ENCODE results near the gene SLC16A7. TPM values are rescaled to one million over a fixed set of nuclear protein-coding genes. Genes with fewer than 3 reads are reported as not detected.
"Not testable (repeated sequence)": the region's sequence is repeated elsewhere in the genome, so short reads cannot be mapped to it uniquely, and the experiment has no call there.

The SLC16A7 gene
- total RNA-seq, 1 donor from 2014 or later: 38.8 TPM

GRCh38 chr12:59600171-59600570, 4.3 kb downstream of the SLC16A7 start:
- Histone ChIP-seq H3K27me3 (no peaks in the 10 kb centered on the region), H3K9me3 (no peaks in the 10 kb centered on the region), H3K36me3 (no peaks in the 10 kb centered on the region), H3K27ac (no peak overlapping the region), H3K4me3 (no peak overlapping the region), H3K4me1 (peaks cover 33% of the 10 kb centered on the region)
- no peak for DNase-seq (ENCODE audit: extremely low spot score in 2 of 2)
- intact Hi-C loops (cut with DNase I): no loop called here
- no peak for TF ChIP-seq CTCF (IDR thresholded peaks at IDR 0.05)
- no peak for TF ChIP-seq POLR2A (IDR thresholded peaks at IDR 0.05)
- no peak for TF ChIP-seq POLR2AphosphoS5 (IDR thresholded peaks at IDR 0.05; ENCODE audit: insufficient read depth in 1 of 2, low read depth in 1 of 2)

GRCh38 chr12:59603754-59604153, 7.9 kb downstream of the SLC16A7 start:
- TF ChIP-seq POLR2AphosphoS5 (IDR thresholded peaks at IDR 0.05; ENCODE audit: insufficient read depth in 1 of 2, low read depth in 1 of 2): no peak
- no peak for TF ChIP-seq CTCF (IDR thresholded peaks at IDR 0.05)
- TF ChIP-seq POLR2A (IDR thresholded peaks at IDR 0.05): no peak
- Histone ChIP-seq H3K36me3 (no peaks in the 10 kb centered on the region), H3K27ac (no peak overlapping the region), H3K4me1 (peaks cover 18% of the 10 kb centered on the region), H3K4me3 (no peak overlapping the region), H3K9me3 (no peaks in the 10 kb centered on the region), H3K27me3 (no peaks in the 10 kb centered on the region)
- intact Hi-C loops (cut with DNase I): no loop called here
- DNase-seq (ENCODE audit: extremely low spot score in 2 of 2): no peak

- intact Hi-C loops (cut with DNase I); H3K27me3 ChIP-seq; H3K27ac ChIP-seq; H3K4me3 ChIP-seq; H3K36me3 ChIP-seq; DNase-seq (ENCODE audit: extremely low spot score in 2 of 2); H3K9me3 ChIP-seq; H3K4me1 ChIP-seq: not testable (repeated sequence)
Measured at GRCh38 chr12:59612823-59613434, 17.1 kb downstream of the SLC16A7 start.

GRCh38 chr12:59615392-59616165, 19.8 kb downstream of the SLC16A7 start:
- Histone ChIP-seq H3K27me3 (no peaks in the 10 kb centered on the region), H3K9me3 (peaks cover 8% of the 10 kb centered on the region), H3K27ac (no peak overlapping the region), H3K4me1 (peaks cover 11% of the 10 kb centered on the region), H3K4me3 (no peak overlapping the region), H3K36me3 (no peaks in the 10 kb centered on the region)
- TF ChIP-seq CTCF (IDR thresholded peaks at IDR 0.05) (no peak), POLR2AphosphoS5 (IDR thresholded peaks at IDR 0.05; ENCODE audit: insufficient read depth in 1 of 2, low read depth in 1 of 2) (no peak), POLR2A (IDR thresholded peaks at IDR 0.05) (no peak)
- DNase-seq (ENCODE audit: extremely low spot score in 2 of 2): no peak
- intact Hi-C loops (cut with DNase I): no loop called here

GRCh38 chr12:59619461-59620240, 23.8 kb downstream of the SLC16A7 start:
- H3K27me3 ChIP-seq: no peaks in the 10 kb centered on the region
- no peaks in the 10 kb centered on the region for H3K9me3 ChIP-seq
- TF ChIP-seq CTCF (IDR thresholded peaks at IDR 0.05) (no peak), POLR2A (IDR thresholded peaks at IDR 0.05) (no peak), POLR2AphosphoS5 (IDR thresholded peaks at IDR 0.05; ENCODE audit: insufficient read depth in 1 of 2, low read depth in 1 of 2) (no peak)
- H3K36me3 ChIP-seq: no peaks in the 10 kb centered on the region
- peaks cover 15% of the 10 kb centered on the region for H3K4me1 ChIP-seq
- intact Hi-C loops (cut with DNase I): no loop called here
- H3K4me3 ChIP-seq: no peak overlapping the region
- no peak for DNase-seq (ENCODE audit: extremely low spot score in 2 of 2)
- H3K27ac ChIP-seq: no peak overlapping the region

Data from vagina (tissue), 2 donors.